ENCODE data around the gene CENPP.

The CENPP gene

GRCh38 chr9:92393686-92394085, 67.9 kb downstream of the CENPP start:
- Histone ChIP-seq H3K9ac (ENCODE audit: low read length) (no peak overlapping the region), H3K79me2 (ENCODE audit: insufficient read depth, low read length) (no peaks in the 10 kb centered on the region), H3K9me2 (ENCODE audit: low read depth, low read length) (no peaks in the 10 kb centered on the region), H3K36me3 (ENCODE audit: insufficient read depth, low read length) (peaks cover 3% of the 10 kb centered on the region; the same call in 1 of the 2 replicates), H4K20me1 (ENCODE audit: insufficient read depth, low read length) (no peaks in the 10 kb centered on the region), H3K4me2 (ENCODE audit: low read length) (no peak overlapping the region), H3K4me3 (ENCODE audit: low read depth, low read length, poor library complexity, severe bottlenecking) (no peak overlapping the region), H3K27ac (ENCODE audit: low read depth, low read length, poor library complexity, severe bottlenecking) (no peak overlapping the region), H3F3A (ENCODE audit: insufficient read depth, low read length) (no peaks in the 10 kb centered on the region), H3K9me3 (ENCODE audit: low read length) (peaks cover 7% of the 10 kb centered on the region; the same call in 1 of the 2 replicates), H3K4me1 (ENCODE audit: insufficient read depth, low read length, severe bottlenecking) (no peaks in the 10 kb centered on the region), H3K27me3 (ENCODE audit: insufficient read depth, low read length) (no peaks in the 10 kb centered on the region), H2AFZ (ENCODE audit: low read length) (no peak overlapping the region)
- TF ChIP-seq CTCF (IDR thresholded peaks at IDR 0.05; ENCODE audit: low read length) = no peak
- TF ChIP-seq EZH2 (IDR thresholded peaks at IDR 0.05; ENCODE audit: borderline replicate concordance, low read length) = no peak

DNA sequence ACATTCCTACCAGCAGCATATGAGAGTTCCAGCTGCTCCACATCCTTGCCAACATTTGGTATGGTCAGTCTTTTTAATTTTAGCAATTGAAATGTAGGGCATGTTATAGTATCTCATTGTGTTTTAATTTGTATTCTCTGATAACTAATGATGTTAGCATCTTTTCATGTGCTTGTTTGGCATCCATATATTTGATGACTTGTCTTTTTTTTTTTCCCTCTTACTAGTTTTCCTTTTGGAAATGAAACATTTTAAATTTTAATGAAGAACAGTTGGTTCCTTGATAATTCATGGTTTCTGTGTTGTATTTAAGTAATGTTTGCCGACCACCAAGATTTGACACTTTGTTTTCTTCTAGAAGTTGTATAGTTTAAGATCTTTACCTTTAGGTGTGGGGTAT, 69.9 kb downstream of the CENPP start:
- Histone ChIP-seq H3K4me1 (ENCODE audit: insufficient read depth, low read length, severe bottlenecking) (no peaks in the 10 kb centered on the region), H3K4me3 (ENCODE audit: low read depth, low read length, poor library complexity, severe bottlenecking) (no peak overlapping the region), H3K36me3 (ENCODE audit: insufficient read depth, low read length) (peaks cover 3% of the 10 kb centered on the region; the same call in 1 of the 2 replicates), H3K27ac (ENCODE audit: low read depth, low read length, poor library complexity, severe bottlenecking) (no peak overlapping the region), H3K4me2 (ENCODE audit: low read length) (no peak overlapping the region), H4K20me1 (ENCODE audit: insufficient read depth, low read length) (no peaks in the 10 kb centered on the region), H3K79me2 (ENCODE audit: insufficient read depth, low read length) (no peaks in the 10 kb centered on the region), H3K9me2 (ENCODE audit: low read depth, low read length) (no peaks in the 10 kb centered on the region), H3K27me3 (ENCODE audit: insufficient read depth, low read length) (no peaks in the 10 kb centered on the region), H3K9ac (ENCODE audit: low read length) (no peak overlapping the region), H3F3A (ENCODE audit: insufficient read depth, low read length) (no peaks in the 10 kb centered on the region), H2AFZ (ENCODE audit: low read length) (no peak overlapping the region), H3K9me3 (ENCODE audit: low read length) (peaks cover 7% of the 10 kb centered on the region; the same call in 1 of the 2 replicates)
- no peak for TF ChIP-seq CTCF (IDR thresholded peaks at IDR 0.05; ENCODE audit: low read length)
- TF ChIP-seq EZH2 (IDR thresholded peaks at IDR 0.05; ENCODE audit: borderline replicate concordance, low read length) = no peak

- Histone ChIP-seq H2AFZ (ENCODE audit: low read length) (no peak overlapping the region), H3K9me3 (ENCODE audit: low read length) (peaks cover 7% of the 10 kb centered on the region; the same call in 1 of the 2 replicates), H3K27ac (ENCODE audit: low read depth, low read length, poor library complexity, severe bottlenecking) (no peak overlapping the region), H3K9me2 (ENCODE audit: low read depth, low read length) (no peaks in the 10 kb centered on the region), H3K27me3 (ENCODE audit: insufficient read depth, low read length) (no peaks in the 10 kb centered on the region), H3K4me2 (ENCODE audit: low read length) (no peak overlapping the region), H3K36me3 (ENCODE audit: insufficient read depth, low read length) (peaks cover 3% of the 10 kb centered on the region; the same call in 1 of the 2 replicates), H4K20me1 (ENCODE audit: insufficient read depth, low read length) (no peaks in the 10 kb centered on the region), H3K9ac (ENCODE audit: low read length) (no peak overlapping the region), H3K79me2 (ENCODE audit: insufficient read depth, low read length) (no peaks in the 10 kb centered on the region), H3F3A (ENCODE audit: insufficient read depth, low read length) (no peaks in the 10 kb centered on the region), H3K4me1 (ENCODE audit: insufficient read depth, low read length, severe bottlenecking) (no peaks in the 10 kb centered on the region), H3K4me3 (ENCODE audit: low read depth, low read length, poor library complexity, severe bottlenecking) (no peak overlapping the region)
- TF ChIP-seq CTCF (IDR thresholded peaks at IDR 0.05; ENCODE audit: low read length) (no peak), EZH2 (IDR thresholded peaks at IDR 0.05; ENCODE audit: borderline replicate concordance, low read length) (no peak)
Measured at GRCh38 chr9:92397853-92398252, 72.1 kb downstream of the CENPP start.

Measured in OCI-LY1 (cell line).